ENCODE results near the gene SEMA6D. TPM values are rescaled to one million over a fixed set of nuclear protein-coding genes. Genes with fewer than 3 reads are reported as not detected.

The SEMA6D gene, protein sequence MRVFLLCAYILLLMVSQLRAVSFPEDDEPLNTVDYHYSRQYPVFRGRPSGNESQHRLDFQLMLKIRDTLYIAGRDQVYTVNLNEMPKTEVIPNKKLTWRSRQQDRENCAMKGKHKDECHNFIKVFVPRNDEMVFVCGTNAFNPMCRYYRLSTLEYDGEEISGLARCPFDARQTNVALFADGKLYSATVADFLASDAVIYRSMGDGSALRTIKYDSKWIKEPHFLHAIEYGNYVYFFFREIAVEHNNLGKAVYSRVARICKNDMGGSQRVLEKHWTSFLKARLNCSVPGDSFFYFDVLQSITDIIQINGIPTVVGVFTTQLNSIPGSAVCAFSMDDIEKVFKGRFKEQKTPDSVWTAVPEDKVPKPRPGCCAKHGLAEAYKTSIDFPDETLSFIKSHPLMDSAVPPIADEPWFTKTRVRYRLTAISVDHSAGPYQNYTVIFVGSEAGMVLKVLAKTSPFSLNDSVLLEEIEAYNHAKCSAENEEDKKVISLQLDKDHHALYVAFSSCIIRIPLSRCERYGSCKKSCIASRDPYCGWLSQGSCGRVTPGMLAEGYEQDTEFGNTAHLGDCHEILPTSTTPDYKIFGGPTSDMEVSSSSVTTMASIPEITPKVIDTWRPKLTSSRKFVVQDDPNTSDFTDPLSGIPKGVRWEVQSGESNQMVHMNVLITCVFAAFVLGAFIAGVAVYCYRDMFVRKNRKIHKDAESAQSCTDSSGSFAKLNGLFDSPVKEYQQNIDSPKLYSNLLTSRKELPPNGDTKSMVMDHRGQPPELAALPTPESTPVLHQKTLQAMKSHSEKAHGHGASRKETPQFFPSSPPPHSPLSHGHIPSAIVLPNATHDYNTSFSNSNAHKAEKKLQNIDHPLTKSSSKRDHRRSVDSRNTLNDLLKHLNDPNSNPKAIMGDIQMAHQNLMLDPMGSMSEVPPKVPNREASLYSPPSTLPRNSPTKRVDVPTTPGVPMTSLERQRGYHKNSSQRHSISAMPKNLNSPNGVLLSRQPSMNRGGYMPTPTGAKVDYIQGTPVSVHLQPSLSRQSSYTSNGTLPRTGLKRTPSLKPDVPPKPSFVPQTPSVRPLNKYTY
- not detected in 5 replicates for total RNA-seq (2022; extraction: Qiagen RNA extraction; ENCODE audit: low read depth)

DNA sequence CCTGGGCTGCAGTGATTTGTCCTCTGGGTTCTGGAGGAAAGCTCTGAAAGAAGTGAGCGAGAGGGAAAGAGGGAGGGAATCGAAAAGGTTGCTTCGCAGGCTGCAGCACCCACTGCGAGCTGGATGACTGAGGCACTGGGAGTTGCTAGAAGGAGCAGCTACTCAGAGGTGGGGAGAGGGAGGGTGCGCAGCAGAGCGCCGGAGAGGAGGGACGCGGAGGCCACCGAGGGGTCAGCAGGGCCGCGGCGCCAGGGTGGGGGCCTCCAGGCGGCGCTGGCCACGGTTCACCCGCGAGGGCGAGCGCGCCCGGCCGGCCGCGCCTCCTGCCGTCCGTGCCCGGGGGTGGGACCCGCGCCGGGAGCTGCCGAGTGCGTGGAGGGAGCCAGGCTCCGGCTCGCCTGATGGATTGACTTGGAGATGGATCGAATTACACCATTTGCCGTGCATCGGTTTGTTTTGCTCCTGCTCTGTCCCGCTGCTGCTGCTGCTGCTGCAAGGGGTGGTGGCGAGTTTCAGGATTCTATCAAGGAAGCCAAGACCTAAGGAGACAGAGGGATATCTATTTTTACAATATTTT lies at the start of gene SEMA6D:
Gene SEMA6D (plus strand): TSS at position 470 of the 577 bp plus-strand sequence. CDS start 42,294 bp downstream, outside the sequence.

All from A549 treated with CpdA at 1 μM for 4 hours (cell line).